Measurements from ENCODE around the gene TYMS.

GRCh38 chr18:615092-615521 is 42.3 kb upstream of the TYMS start:
- TF ChIP-seq CTCF (conservative IDR thresholded peaks at IDR 0.05; ENCODE audit: low read length), result no peak
- TF ChIP-seq EZH2phosphoT487 (IDR thresholded peaks at IDR 0.05; ENCODE audit: borderline replicate concordance, low read depth, low read length), result no peak

Data from OCI-LY7 (cell line).